Esophagus muscularis mucosa (tissue), 4 donors: Measurements from ENCODE around the gene MPC2.

Experiments used
- EP300 ChIP-seq: sonication (generic); formaldehyde crosslinking; IDR thresholded peaks from one replicate; pipeline ENCODE4 v1.6.1; 2017; ENCODE audit warnings: antibody characterized with exemption
- POLR2A ChIP-seq: fragments of 450-650 bp; IDR thresholded peaks from one replicate; pipeline ENCODE4 v1.6.1; 2017; ENCODE audit warnings: antibody characterized with exemption, moderate library complexity, mild to moderate bottlenecking, low read depth
- POLR2AphosphoS5 ChIP-seq, 2 donors: sonication (generic); formaldehyde crosslinking; IDR thresholded peaks; one replicate each; pipeline ENCODE4 v1.6.1; 2017; ENCODE audit warnings: antibody characterized with exemption in 2 of 2
- TF ChIP-seq, protein P1 (sequence below), 3 experiments: fragments of 200-600 bp in 2 of 3; fragments of 450-650 bp in 1 of 3; sonication (generic) in 2 of 3; IDR thresholded peaks; one replicate each; pipeline ENCODE4 v1.5.1; 2017 to 2019; ENCODE audit warnings: antibody characterized with exemption in 3 of 3, mild to moderate bottlenecking in 2 of 3, moderate library complexity in 1 of 3

DNA sequence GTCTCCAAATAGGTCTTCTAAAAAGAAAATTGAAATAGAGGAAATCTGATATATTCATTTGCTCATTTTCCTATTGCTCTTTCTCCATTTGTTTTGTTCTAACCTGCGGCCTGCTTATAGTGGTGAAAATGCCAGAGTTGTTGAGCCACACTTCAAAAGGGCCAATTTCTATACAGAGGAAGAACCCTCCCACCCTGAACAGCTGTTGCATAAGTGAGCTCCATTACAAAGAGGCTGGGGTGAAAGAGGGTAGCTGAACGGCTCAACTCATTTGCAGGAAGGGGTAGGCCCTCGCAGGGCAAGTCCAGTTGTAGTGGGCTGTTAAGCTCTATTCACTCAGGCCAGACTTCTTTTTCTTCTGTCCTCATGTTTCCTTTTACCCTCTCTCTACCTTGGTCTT, 31.7 kb downstream of the MPC2 start:
- TF ChIP-seq, protein P1, sequence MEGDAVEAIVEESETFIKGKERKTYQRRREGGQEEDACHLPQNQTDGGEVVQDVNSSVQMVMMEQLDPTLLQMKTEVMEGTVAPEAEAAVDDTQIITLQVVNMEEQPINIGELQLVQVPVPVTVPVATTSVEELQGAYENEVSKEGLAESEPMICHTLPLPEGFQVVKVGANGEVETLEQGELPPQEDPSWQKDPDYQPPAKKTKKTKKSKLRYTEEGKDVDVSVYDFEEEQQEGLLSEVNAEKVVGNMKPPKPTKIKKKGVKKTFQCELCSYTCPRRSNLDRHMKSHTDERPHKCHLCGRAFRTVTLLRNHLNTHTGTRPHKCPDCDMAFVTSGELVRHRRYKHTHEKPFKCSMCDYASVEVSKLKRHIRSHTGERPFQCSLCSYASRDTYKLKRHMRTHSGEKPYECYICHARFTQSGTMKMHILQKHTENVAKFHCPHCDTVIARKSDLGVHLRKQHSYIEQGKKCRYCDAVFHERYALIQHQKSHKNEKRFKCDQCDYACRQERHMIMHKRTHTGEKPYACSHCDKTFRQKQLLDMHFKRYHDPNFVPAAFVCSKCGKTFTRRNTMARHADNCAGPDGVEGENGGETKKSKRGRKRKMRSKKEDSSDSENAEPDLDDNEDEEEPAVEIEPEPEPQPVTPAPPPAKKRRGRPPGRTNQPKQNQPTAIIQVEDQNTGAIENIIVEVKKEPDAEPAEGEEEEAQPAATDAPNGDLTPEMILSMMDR (IDR thresholded peaks at IDR 0.05): no peak
- TF ChIP-seq POLR2A: no peak
- TF ChIP-seq EP300: no peak
- TF ChIP-seq POLR2AphosphoS5 (IDR thresholded peaks at IDR 0.05): no peak
